Measurements from ENCODE around the gene UBA52.

UBA52 gene

GRCh38 chr19:18606281-18607225 is 34.9 kb downstream of the UBA52 start, which contains the start of gene CRLF1:
TSS of gene CRLF1 (minus strand) at chr19:18606799. CDS start at chr19:18606656, 143 bp downstream.
- Histone ChIP-seq H3K9me2 (replicated peaks; ENCODE audit: insufficient read depth, low read length) (no peaks in the 10 kb centered on the region), H3K4me2 (ENCODE audit: low read depth, low read length, poor library complexity, severe bottlenecking) (no peak within 1 kb of the TSS), H3K27ac (ENCODE audit: low read depth, low read length) (no peak within 1 kb of the TSS), H3K4me3 (ENCODE audit: insufficient read depth, low read length, poor library complexity, severe bottlenecking) (no peak within 1 kb of the TSS), H3K9me3 (ENCODE audit: insufficient read depth, low read length) (no peaks in the 10 kb centered on the region), H3K79me2 (ENCODE audit: insufficient read depth, low read length) (no peaks in the 10 kb centered on the region), H3K9ac (ENCODE audit: low read length) (no peak within 1 kb of the TSS), H3F3A (ENCODE audit: insufficient read depth) (no peaks in the 10 kb centered on the region), H4K20me1 (ENCODE audit: low read depth, low read length) (no peaks in the 10 kb centered on the region), H2AFZ (ENCODE audit: low read depth, low read length, severe bottlenecking) (no peak within 1 kb of the TSS), H3K27me3 (ENCODE audit: low read length) (peaks cover 8% of the 10 kb centered on the region; the same call in 1 of the 2 replicates), H3K36me3 (ENCODE audit: low read length) (no peaks in the 10 kb centered on the region)
- no peak for TF ChIP-seq EZH2phosphoT487 (conservative IDR thresholded peaks at IDR 0.05; ENCODE audit: low read length)
- TF ChIP-seq CTCF (IDR thresholded peaks at IDR 0.05; ENCODE audit: insufficient read depth, low read length, poor library complexity, severe bottlenecking): no peak

GRCh38 chr19:18607226-18608101 is 35.8 kb downstream of the UBA52 start:
- Histone ChIP-seq H2AFZ (ENCODE audit: low read depth, low read length, severe bottlenecking) (no peak overlapping the region), H3K4me2 (ENCODE audit: low read depth, low read length, poor library complexity, severe bottlenecking) (no peak overlapping the region), H4K20me1 (ENCODE audit: low read depth, low read length) (no peaks in the 10 kb centered on the region), H3K9me2 (replicated peaks; ENCODE audit: insufficient read depth, low read length) (no peaks in the 10 kb centered on the region), H3K9ac (ENCODE audit: low read length) (no peak overlapping the region), H3K9me3 (ENCODE audit: insufficient read depth, low read length) (no peaks in the 10 kb centered on the region), H3K4me3 (ENCODE audit: insufficient read depth, low read length, poor library complexity, severe bottlenecking) (no peak overlapping the region), H3K27me3 (ENCODE audit: low read length) (peaks cover 8% of the 10 kb centered on the region; the same call in 1 of the 2 replicates), H3K36me3 (ENCODE audit: low read length) (no peaks in the 10 kb centered on the region), H3K27ac (ENCODE audit: low read depth, low read length) (no peak overlapping the region), H3K79me2 (ENCODE audit: insufficient read depth, low read length) (no peaks in the 10 kb centered on the region), H3F3A (ENCODE audit: insufficient read depth) (no peaks in the 10 kb centered on the region)
- TF ChIP-seq EZH2phosphoT487 (conservative IDR thresholded peaks at IDR 0.05; ENCODE audit: low read length) (no peak), CTCF (IDR thresholded peaks at IDR 0.05; ENCODE audit: insufficient read depth, low read length, poor library complexity, severe bottlenecking) (no peak)

GRCh38 chr19:18608102-18608804 is 36.6 kb downstream of the UBA52 start:
- no peaks in the 10 kb centered on the region for H3K9me3 ChIP-seq (ENCODE audit: insufficient read depth, low read length)
- H3K79me2 ChIP-seq (ENCODE audit: insufficient read depth, low read length): no peaks in the 10 kb centered on the region
- H3K4me2 ChIP-seq (ENCODE audit: low read depth, low read length, poor library complexity, severe bottlenecking): no peak overlapping the region
- H3K9me2 ChIP-seq (replicated peaks; ENCODE audit: insufficient read depth, low read length): no peaks in the 10 kb centered on the region
- H3F3A ChIP-seq (ENCODE audit: insufficient read depth): no peaks in the 10 kb centered on the region
- H3K4me3 ChIP-seq (ENCODE audit: insufficient read depth, low read length, poor library complexity, severe bottlenecking): no peak overlapping the region
- H3K27ac ChIP-seq (ENCODE audit: low read depth, low read length): no peak overlapping the region
- H3K36me3 ChIP-seq (ENCODE audit: low read length): no peaks in the 10 kb centered on the region
- no peak overlapping the region for H2AFZ ChIP-seq (ENCODE audit: low read depth, low read length, severe bottlenecking)
- no peak for TF ChIP-seq EZH2phosphoT487 (conservative IDR thresholded peaks at IDR 0.05; ENCODE audit: low read length)
- TF ChIP-seq CTCF (IDR thresholded peaks at IDR 0.05; ENCODE audit: insufficient read depth, low read length, poor library complexity, severe bottlenecking): no peak
- H4K20me1 ChIP-seq (ENCODE audit: low read depth, low read length): no peaks in the 10 kb centered on the region
- H3K27me3 ChIP-seq (ENCODE audit: low read length): peaks cover 8% of the 10 kb centered on the region; the same call in 1 of the 2 replicates
- H3K9ac ChIP-seq (ENCODE audit: low read length): no peak overlapping the region
